AG09309 (cell line): ENCODE results near the gene WRAP53.

Experiments
- DNase-seq: peaks from one replicate; pipeline ENCODE4 v3.0.0-alpha.2; 2010; ENCODE audit warnings: low read depth
- H3K4me3 ChIP-seq: 2 replicates; pipeline ENCODE4 v1.5.1; 2011; ENCODE audit warnings: mild to moderate bottlenecking, low read depth, low read length, moderate library complexity; ENCODE audit not compliant: control insufficient read depth
- CTCF ChIP-seq: IDR thresholded peaks from 2 replicates; pipeline ENCODE4 v1.5.1; 2011; ENCODE audit warnings: mild to moderate bottlenecking, low read depth, low read length, inconsistent platforms; ENCODE audit not compliant: insufficient read depth, control insufficient read depth; ENCODE audit errors: missing control alignments

WRAP53 gene

GRCh38 chr17:7715936-7716886 is 27.9 kb downstream of the WRAP53 start:
- no peak for DNase-seq
- no peak for TF ChIP-seq CTCF
- peak overlapping the region; percentile 81 for H3K4me3 ChIP-seq

GRCh38 chr17:7716901-7717755 is 28.9 kb downstream of the WRAP53 start, which contains the start of gene DNAH2:
Gene DNAH2 (plus strand): TSS chr17:7717744. CDS start chr17:7719735, 1,991 bp downstream.
- peak within 1 kb of the TSS; percentile 81 for H3K4me3 ChIP-seq
- peak; percentile 57 for TF ChIP-seq CTCF
- DNase-seq, result peak; percentile 52

GRCh38 chr17:7717756-7718350 is 29.6 kb downstream of the WRAP53 start:
- peak overlapping the region; percentile 81 for H3K4me3 ChIP-seq
- DNase-seq, result no peak
- no peak for TF ChIP-seq CTCF

GRCh38 chr17:7719661-7720060 is 31.4 kb downstream of the WRAP53 start:
- no peak for TF ChIP-seq CTCF
- H3K4me3 ChIP-seq, result no peak overlapping the region

GRCh38 chr17:7720125-7720524 is 31.8 kb downstream of the WRAP53 start:
- DNase-seq, result no peak
- TF ChIP-seq CTCF, result no peak

More at GRCh38 chr17:7719661-7720060, 31.4 kb downstream of the WRAP53 start:
- no peak for DNase-seq

GRCh38 chr17:7721612-7722011 is 33.3 kb downstream of the WRAP53 start:
- no peak for TF ChIP-seq CTCF
- DNase-seq, result no peak
- no peak overlapping the region for H3K4me3 ChIP-seq

More at GRCh38 chr17:7720125-7720524, 31.8 kb downstream of the WRAP53 start:
- no peak overlapping the region for H3K4me3 ChIP-seq
